GM21737 (cell line): ENCODE measurements around the gene EEF2K.
"Not testable (repeated sequence)": the region's sequence is repeated elsewhere in the genome, so short reads cannot be mapped to it uniquely, and the experiment has no call there.

Experiments used
- ATAC-seq: cut with Tn5 transposase; IDR thresholded peaks from one replicate; pipeline ENCODE4 v1.9.1; 2021; ENCODE audit warnings: mild to moderate bottlenecking, moderate library complexity; ENCODE audit not compliant: unreplicated experiment

The EEF2K gene

GRCh38 chr16:22206013-22206841 lies at the start of gene EEF2K:
TSS of gene EEF2K (plus strand) at chr16:22206278. CDS start at chr16:22225730, 19,452 bp downstream.
- ATAC-seq = peak; percentile 72

GRCh38 chr16:22161401-22161800 lies 44.7 kb upstream of the EEF2K start:
- ATAC-seq = no peak

GRCh38 chr16:22161999-22162655 lies 44.0 kb upstream of the EEF2K start, which contains the start of gene SDR42E2:
TSS of gene SDR42E2 (plus strand) at chr16:22162506. CDS start at chr16:22165583, 3,077 bp downstream.
- ATAC-seq = no peak

GRCh38 chr16:22162656-22163009 lies 43.4 kb upstream of the EEF2K start:
- no peak for ATAC-seq

DNA sequence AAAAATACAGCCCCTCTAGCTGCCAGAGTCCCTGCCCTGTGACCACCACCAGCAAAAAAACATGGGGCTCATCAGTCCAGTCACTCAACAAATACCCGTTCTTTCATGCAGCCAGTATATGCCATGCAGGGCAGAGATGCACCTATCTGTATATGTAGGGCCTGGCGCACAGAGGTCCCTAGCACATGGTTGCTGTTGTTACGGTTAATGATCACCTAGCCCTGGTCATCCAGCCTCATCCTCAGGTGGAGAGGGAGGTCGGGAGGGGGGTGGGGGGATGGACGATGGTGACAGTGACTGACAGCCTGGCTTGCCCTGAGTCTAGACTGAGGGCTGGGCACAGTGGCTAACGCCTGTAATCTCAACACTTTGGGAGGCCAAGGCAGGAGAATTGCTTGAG lies 42.3 kb upstream of the EEF2K start:
- no peak for ATAC-seq

DNA sequence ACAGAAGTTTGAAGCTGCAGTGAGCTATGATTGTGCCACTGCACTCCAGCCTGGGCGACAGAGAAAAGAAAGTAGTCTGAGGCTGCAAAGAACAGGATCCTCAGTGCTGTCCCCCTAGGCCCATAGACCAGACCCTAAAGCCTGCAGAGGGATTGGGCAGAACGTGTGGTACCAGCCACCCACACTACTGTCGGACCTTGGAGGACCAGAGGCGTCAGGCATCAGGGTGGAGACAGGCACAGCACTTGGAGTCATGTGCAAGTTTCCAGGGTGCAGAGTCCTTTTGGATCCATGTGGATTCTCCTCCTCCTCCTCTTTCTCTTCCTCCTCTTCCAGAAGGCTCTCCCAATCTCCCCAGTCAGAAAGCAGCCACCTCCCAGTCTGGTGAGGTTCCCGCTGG lies 41.6 kb upstream of the EEF2K start:
- no peak for ATAC-seq

- ATAC-seq = no peak
Measured at GRCh38 chr16:22165508-22166285, 40.4 kb upstream of the EEF2K start.

GRCh38 chr16:22171953-22172352 lies 34.1 kb upstream of the EEF2K start:
- no peak for ATAC-seq

- ATAC-seq = not testable (repeated sequence)
Measured at GRCh38 chr16:22172642-22173041, 33.4 kb upstream of the EEF2K start.

DNA sequence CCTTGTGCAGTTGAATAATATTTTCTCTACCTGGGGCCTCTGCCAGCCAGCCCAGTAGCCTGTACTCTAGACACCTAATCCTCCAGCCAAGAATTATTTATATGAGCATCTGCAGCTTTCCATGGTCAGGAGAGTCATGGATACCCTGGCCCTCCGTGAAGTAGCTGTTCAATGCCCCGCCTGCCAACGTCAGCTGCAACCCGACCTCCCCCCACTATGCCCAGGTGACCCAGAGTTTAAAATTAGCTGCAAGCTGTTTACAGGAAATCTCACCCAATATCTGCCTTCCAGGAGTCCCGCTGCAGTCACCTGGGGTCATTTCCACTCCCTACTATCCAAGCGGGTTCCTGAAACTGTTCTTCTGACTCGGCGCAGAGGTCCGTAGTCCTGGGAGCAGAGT lies 31.4 kb upstream of the EEF2K start:
- no peak for ATAC-seq

DNA sequence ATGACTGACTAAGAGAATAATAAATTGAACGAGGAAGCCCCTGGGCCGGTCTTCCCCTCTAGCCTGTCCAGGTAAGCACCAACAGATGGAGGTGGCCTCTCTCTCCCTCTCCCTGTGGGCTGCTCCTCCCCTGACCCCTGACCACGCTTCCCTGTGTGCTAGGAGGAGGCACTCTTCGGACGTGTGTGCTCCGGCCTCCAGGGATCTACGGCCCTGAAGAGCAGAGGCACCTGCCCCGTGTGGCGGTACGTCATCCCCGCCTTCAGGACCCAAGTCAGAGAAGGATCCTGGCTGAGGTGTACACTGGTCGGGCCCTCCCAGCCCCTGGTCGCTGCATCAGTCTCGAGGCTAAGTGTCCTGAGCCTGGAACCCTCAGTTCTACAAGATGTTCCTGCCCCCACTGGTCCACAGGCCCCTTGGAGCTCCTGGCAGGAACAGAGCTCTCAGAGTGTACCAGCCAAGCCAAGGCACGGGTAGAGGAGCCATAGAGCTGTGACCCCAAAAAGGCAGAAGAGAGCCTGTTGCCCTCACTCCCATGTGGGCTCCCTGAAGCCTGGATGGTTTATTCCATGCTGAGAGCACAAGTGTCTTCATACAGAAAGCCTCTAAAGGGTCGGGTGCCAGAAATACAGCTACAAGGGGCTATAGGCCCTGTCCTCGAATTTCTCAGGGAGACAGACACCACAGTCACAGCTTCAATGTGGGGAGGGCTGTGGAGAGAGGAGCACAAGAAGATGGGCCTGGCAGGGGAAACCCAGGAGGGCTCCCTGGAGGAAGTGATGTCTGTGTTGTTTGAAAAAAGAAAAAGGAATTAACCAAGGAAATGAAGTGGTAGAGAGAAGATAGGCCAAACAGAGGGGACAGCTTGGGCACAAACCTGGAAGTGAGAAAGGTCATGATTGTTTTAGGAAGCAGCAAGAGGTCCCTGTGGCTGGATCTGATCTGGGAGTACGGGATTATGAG lies 27.8 kb upstream of the EEF2K start:
- no peak for ATAC-seq

DNA sequence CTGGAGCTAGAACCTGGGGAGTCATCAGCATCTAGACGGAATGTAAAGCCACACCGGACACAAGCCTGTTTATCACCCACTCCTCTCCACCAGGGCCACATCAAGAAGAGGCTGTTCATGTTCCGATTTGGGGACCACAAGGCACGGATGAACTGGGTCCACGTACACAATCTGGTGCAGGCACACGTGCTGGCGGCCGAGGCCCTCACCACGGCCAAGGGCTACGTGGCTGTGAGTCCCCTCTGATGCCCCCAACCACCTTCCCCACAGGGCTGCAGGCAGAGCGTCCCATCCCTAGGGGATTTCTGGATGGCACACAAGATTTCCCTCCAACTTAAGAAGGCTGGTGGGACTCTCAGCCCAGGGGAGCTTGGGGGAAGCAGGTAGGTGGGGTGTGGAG lies 24.7 kb upstream of the EEF2K start:
- ATAC-seq = no peak

DNA sequence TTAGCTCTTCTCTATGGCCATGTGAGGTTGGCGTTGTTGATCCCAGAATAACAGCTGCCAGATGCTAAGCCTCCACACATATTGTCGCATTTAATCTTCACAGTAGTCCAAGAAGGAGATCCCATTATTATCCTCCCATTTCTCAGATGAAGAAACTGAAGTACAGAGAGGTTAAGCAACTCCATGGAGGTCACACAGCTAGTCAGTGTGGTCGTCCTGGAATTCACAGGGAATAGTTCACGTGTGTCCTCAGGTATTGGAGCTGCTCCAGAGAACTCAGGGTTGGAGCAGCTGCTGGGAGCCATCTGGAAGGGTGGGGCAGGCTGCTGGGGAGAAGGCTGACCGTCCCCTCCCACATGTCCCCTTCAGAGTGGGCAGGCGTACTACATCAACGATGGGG lies 24.2 kb upstream of the EEF2K start:
- ATAC-seq = no peak

DNA sequence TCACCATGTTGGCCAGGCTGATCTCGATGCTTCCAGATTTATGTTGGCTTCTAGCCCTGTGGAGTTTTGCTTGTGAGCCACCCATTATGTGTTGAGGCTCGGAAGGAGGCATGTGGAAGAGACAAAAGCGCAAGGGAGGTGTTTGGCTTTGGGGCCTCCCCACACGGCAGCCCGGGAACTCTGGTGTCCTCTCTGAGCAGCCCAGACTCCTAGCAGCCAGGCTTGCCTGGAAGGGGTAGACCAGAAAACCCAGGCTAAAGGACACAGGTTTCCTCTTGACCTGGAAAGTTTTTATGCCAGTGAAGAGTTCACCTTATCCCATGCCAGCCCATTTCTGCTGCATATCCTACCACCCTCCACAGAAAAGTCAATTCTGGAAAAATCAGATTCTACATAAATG lies 22.7 kb upstream of the EEF2K start:
- ATAC-seq = no peak

- ATAC-seq = no peak
Measured at GRCh38 chr16:22183901-22184614, 22.0 kb upstream of the EEF2K start.

DNA sequence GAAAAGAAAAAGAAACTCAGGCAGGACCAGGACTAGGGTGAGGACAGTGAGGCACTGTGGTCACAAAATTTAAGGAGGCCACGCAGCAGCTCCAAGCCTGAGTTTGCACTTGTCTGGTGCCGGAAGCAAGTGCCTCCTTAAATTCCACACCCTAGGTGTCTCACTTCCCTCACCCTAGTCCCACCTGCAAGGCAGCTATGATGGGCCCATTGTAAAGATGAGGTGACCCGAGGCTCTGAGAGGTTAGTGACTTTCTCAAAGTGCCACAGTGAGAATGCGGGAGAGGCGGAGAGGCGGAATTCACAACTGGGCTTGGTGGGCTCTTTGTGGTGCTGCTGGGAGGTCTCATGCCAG lies 21.5 kb upstream of the EEF2K start:
- no peak for ATAC-seq

GRCh38 chr16:22186517-22186916 lies 19.6 kb upstream of the EEF2K start:
- ATAC-seq = no peak

DNA sequence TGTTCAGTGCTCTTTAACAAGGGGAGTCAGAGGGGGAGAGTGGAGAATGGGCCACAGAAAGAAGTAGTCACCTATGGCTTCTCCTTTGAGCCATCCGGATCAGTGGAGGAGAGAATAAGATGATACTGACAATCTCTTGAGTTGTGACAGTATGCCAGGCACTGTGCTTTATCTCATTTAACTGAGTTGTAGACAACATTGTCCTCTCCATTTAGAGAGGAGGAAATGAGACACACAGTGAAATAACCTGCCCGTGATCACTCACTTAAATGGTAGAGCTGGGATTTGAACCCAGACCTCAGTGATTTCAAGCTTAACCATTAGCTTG lies 17.8 kb upstream of the EEF2K start:
- ATAC-seq = no peak

- no peak for ATAC-seq
Measured at GRCh38 chr16:22188595-22189442, 17.3 kb upstream of the EEF2K start.
